WTC11 (cell line): ENCODE data around the gene NSUN3. TPM values are rescaled to one million over a fixed set of nuclear protein-coding genes. Genes with fewer than 3 reads are reported as not detected.

Source experiments
- ATAC-seq: fragments of 200-7000 bp; cut with Tn5 transposase; 2 replicates; pipeline ENCODE4 v1.10.0; 2021; ENCODE audit warnings: mild to moderate bottlenecking, moderate library complexity
- CTCF ChIA-PET: fragments of 300-600 bp; sonication (Branson Sonifier 250); formaldehyde crosslinking; loops from one replicate; lab custom pipeline; 2021; ENCODE audit warnings: antibody characterized with exemption; lab: Charles Lee
- POLR2A ChIA-PET: fragments of 350-600 bp; sonication (Branson Sonifier 250); formaldehyde crosslinking; loops from one replicate; lab custom pipeline; 2021; ENCODE audit warnings: antibody characterized with exemption; lab: Charles Lee
- DNase-seq: peaks from one replicate; pipeline ENCODE4 v3.0.0; 2021; ENCODE audit warnings: low spot score
- H3K27ac Mint-ChIP-seq: 2 replicates; pipeline ENCODE4 v1.8.0; 2021; ENCODE audit warnings: mixed read lengths
- H3K27me3 Mint-ChIP-seq: 2 replicates; pipeline ENCODE4 v1.8.0; 2021; ENCODE audit warnings: low read depth, mild to moderate bottlenecking, moderate library complexity, mixed read lengths
- H3K36me3 Mint-ChIP-seq: 2 replicates; pipeline ENCODE4 v1.8.0; 2021; ENCODE audit warnings: mixed read lengths
- H3K4me1 Mint-ChIP-seq: 2 replicates; pipeline ENCODE4 v1.8.0; 2022; ENCODE audit warnings: mixed read lengths
- H3K4me3 Mint-ChIP-seq: 2 replicates; pipeline ENCODE4 v1.8.0; 2021; ENCODE audit warnings: mild to moderate bottlenecking, moderate library complexity, mixed read lengths
- H3K9me3 Mint-ChIP-seq: 2 replicates; pipeline ENCODE4 v1.8.0; 2021; ENCODE audit warnings: mixed read lengths
- ARID4B ChIP-seq: sonication (generic); formaldehyde crosslinking; IDR thresholded peaks from 2 replicates; pipeline ENCODE4 v1.8.0; 2023; ENCODE audit warnings: missing genetic modification reagents, mild to moderate bottlenecking, borderline replicate concordance
- ATF2 ChIP-seq: sonication (generic); formaldehyde crosslinking; IDR thresholded peaks from 2 replicates; pipeline ENCODE4 v1.8.1; 2022; ENCODE audit warnings: low read depth, missing genetic modification reagents, borderline replicate concordance
- CDX4 ChIP-seq: fragments of 250-450 bp; sonication (Bioruptor Pico); IDR thresholded peaks from 2 replicates; pipeline ENCODE4 v1.9.0; 2021; ENCODE audit warnings: moderate library complexity, mild to moderate bottlenecking, inconsistent platforms, borderline replicate concordance
- EMX1 ChIP-seq: fragments of 250-450 bp; sonication (Bioruptor Pico); IDR thresholded peaks from 2 replicates; pipeline ENCODE4 v1.8.0; 2021; ENCODE audit warnings: mild to moderate bottlenecking
- ESRRA ChIP-seq: sonication (generic); formaldehyde crosslinking; IDR thresholded peaks from 2 replicates; pipeline ENCODE4 v1.8.1; 2022; ENCODE audit warnings: mild to moderate bottlenecking, missing genetic modification reagents, borderline replicate concordance
- ETV6 ChIP-seq: sonication (generic); formaldehyde crosslinking; IDR thresholded peaks from 2 replicates; pipeline ENCODE4 v1.8.1; 2022; ENCODE audit warnings: mild to moderate bottlenecking, missing genetic modification reagents
- GABPB1 ChIP-seq: sonication (generic); formaldehyde crosslinking; IDR thresholded peaks from 2 replicates; pipeline ENCODE4 v1.8.1; 2023; ENCODE audit warnings: mild to moderate bottlenecking, missing genetic modification reagents
- GRHL2 ChIP-seq: fragments of 250-450 bp; sonication (Bioruptor Pico); IDR thresholded peaks from 2 replicates; pipeline ENCODE4 v1.8.0; 2022; ENCODE audit warnings: mild to moderate bottlenecking, moderate library complexity; ENCODE audit not compliant: insufficient replicate concordance, severe bottlenecking
- GTF2I ChIP-seq: fragments of 250-450 bp; sonication (Bioruptor Pico); conservative IDR thresholded peaks from 2 replicates; pipeline ENCODE4 v1.4.0; 2021; ENCODE audit warnings: mild to moderate bottlenecking
- MAX ChIP-seq: sonication (generic); formaldehyde crosslinking; IDR thresholded peaks from 2 replicates; pipeline ENCODE4 v1.8.0; 2022; ENCODE audit warnings: mild to moderate bottlenecking, missing genetic modification reagents
- NFATC4 ChIP-seq: fragments of 250-450 bp; sonication (Bioruptor Pico); IDR thresholded peaks from 2 replicates; pipeline ENCODE4 v1.9.0; 2021; ENCODE audit warnings: mild to moderate bottlenecking
- PREB ChIP-seq: sonication (generic); formaldehyde crosslinking; IDR thresholded peaks from 2 replicates; pipeline ENCODE4 v1.8.1; 2022; ENCODE audit warnings: mild to moderate bottlenecking, missing genetic modification reagents, moderate library complexity, borderline replicate concordance
- ZNF121 ChIP-seq: sonication (generic); formaldehyde crosslinking; IDR thresholded peaks from 2 replicates; pipeline ENCODE4 v1.8.0; 2023; ENCODE audit warnings: missing genetic modification reagents
- ZSCAN18 ChIP-seq: fragments of 250-450 bp; sonication (Bioruptor Pico); IDR thresholded peaks from 2 replicates; pipeline ENCODE4 v2.1.2; 2022; ENCODE audit warnings: mild to moderate bottlenecking, moderate library complexity
- total RNA-seq: library from RNA; stranded (reverse); gene quantifications from 3 replicates; pipeline ENCODE4 v1.2.3, GENCODE V29; 2021

Gene NSUN3
- total RNA-seq, 1 experiment from 2014 or later = 8.2 TPM

GRCh38 chr3:94063496-94064119, 747 bp downstream of the NSUN3 start:
- peaks cover 11% of the 10 kb centered on the region for H3K4me1 Mint-ChIP-seq
- peak overlapping the region; percentile 99 for H3K27ac Mint-ChIP-seq
- peak overlapping the region; percentile 97 for H3K4me3 Mint-ChIP-seq
- POLR2A ChIA-PET = interaction anchor here (1.2 kb wide), 1 partner anchor 84 kb away, joined by 3 read pairs; the partner anchor contains the start of gene ARL13B
- CTCF ChIA-PET = interaction anchor here (1.8 kb wide), 1 partner anchor 39 kb away, joined by 6 read pairs; no protein-coding TSS in a partner anchor
- TF ChIP-seq EMX1 (CRISPR knock-in tag) = no peak
- TF ChIP-seq CDX4 = no peak
- TF ChIP-seq GRHL2 (CRISPR knock-in tag) = no peak
- TF ChIP-seq ETV6 (CRISPR knock-in tag) = no peak
- TF ChIP-seq ARID4B (CRISPR knock-in tag) = no peak
- TF ChIP-seq ZNF121 = no peak
- TF ChIP-seq GTF2I (CRISPR knock-in tag) = no peak
- no peak for TF ChIP-seq MAX (CRISPR knock-in tag)
- no peak for TF ChIP-seq PREB (CRISPR knock-in tag)
- no peak for TF ChIP-seq NFATC4 (CRISPR knock-in tag)
- H3K36me3 Mint-ChIP-seq = peaks cover 2% of the 10 kb centered on the region; the same call in 1 of the 2 replicates
- no peaks in the 10 kb centered on the region for H3K27me3 Mint-ChIP-seq
- no peaks in the 10 kb centered on the region for H3K9me3 Mint-ChIP-seq
- no peak for DNase-seq
- ATAC-seq = no peak

GRCh38 chr3:94064243-94064860, 1.5 kb downstream of the NSUN3 start:
- Mint-ChIP-seq H3K4me3 (peak overlapping the region; percentile 97), H3K27me3 (no peaks in the 10 kb centered on the region), H3K9me3 (no peaks in the 10 kb centered on the region), H3K4me1 (peaks cover 11% of the 10 kb centered on the region)
- CTCF ChIA-PET = no interaction called here
- TF ChIP-seq ESRRA (CRISPR knock-in tag) = no peak
- no peak for TF ChIP-seq GABPB1 (CRISPR knock-in tag)
- TF ChIP-seq ATF2 (CRISPR knock-in tag) = no peak
- TF ChIP-seq ZSCAN18 (CRISPR knock-in tag) = no peak
- TF ChIP-seq, all 79 proteins: peak for 0
- H3K36me3 Mint-ChIP-seq = peaks cover 2% of the 10 kb centered on the region; the same call in 1 of the 2 replicates
- no peak overlapping the region for H3K27ac Mint-ChIP-seq
- no peak for ATAC-seq
- DNase-seq = no peak
- POLR2A ChIA-PET = no interaction called here
